ENCODE measurements around the gene KIF20B.
A peak's percentile ranks its signal among the peaks of the same experiment; 100 is the strongest.

The KIF20B gene

DNA sequence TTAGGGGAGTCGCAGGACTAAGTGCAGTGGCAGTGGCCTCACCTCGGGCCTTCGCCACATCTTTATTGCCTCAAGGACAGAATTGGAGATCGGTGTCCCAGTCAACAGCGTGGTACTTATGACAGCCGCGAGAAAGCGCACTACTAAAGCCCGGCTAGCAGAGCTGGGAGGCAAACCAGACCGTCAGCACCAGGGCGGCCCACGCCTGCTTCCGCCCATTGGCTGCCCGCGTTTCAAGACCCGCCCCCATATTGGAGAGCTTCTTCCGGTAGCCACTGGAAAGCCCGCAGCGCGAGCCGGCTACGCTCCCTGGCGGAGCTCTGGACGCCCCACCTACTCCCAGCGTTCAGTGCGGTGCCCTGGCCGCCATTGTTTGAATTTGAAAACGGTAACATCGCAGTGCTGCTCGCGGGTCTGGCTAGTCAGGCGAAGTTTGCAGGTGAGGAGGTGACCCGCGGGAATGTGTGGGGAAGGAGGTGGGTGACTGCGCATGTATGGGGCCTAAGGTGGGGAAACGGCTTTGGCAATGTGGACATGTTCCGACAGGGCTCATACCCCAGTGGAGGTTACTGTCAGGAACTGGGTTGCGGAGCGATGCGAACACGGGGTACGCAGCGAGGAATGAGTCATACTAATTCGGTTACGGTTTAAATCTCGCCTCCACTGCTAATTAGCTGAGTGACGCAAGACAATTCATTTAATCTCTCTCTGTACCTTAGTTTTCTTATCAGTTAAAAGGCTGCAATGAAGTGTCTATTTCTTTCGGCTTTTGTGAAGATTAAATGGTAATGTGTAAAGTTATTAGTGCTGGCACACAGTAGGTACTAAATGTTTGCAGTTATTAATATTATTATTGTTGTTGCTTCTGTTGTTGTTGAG, at the start of gene KIF20B:
Gene KIF20B (plus strand): TSS at position 349 of the 879 bp plus-strand sequence. CDS start 3,705 bp downstream, outside the sequence.
- peak; percentile 94 for DNase-seq

- no peak for DNase-seq
Measured at GRCh38 chr10:89651916-89652573, 49.3 kb upstream of the KIF20B start.

- DNase-seq: no peak
Measured at GRCh38 chr10:89652806-89653370, 48.5 kb upstream of the KIF20B start.

GRCh38 chr10:89653410-89653869, 48.0 kb upstream of the KIF20B start:
- no peak for DNase-seq

DNA sequence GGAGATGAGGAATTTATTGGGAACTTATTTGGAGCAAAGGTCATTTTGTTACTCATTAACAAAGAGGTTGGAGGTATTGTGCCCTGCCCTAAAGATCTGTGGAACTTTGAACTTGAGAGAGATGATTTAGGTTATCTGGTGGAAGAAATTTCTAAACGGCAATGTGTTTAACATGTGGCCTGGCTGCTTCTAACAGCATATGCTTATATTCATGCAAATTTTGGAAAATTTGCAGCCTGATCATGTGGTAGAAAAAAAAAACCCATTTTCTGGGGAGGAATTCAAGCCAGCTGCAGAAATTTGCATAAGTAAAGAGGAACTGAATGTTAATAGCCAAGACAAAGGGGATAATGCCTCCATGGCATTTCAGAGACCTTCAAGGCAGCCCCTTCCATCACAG, 45.7 kb upstream of the KIF20B start:
- no peak for DNase-seq

- DNase-seq: no peak
Measured at GRCh38 chr10:89657302-89657701, 44.1 kb upstream of the KIF20B start.

- no peak for DNase-seq
Measured at GRCh38 chr10:89659143-89660131, 42.0 kb upstream of the KIF20B start.

DNA sequence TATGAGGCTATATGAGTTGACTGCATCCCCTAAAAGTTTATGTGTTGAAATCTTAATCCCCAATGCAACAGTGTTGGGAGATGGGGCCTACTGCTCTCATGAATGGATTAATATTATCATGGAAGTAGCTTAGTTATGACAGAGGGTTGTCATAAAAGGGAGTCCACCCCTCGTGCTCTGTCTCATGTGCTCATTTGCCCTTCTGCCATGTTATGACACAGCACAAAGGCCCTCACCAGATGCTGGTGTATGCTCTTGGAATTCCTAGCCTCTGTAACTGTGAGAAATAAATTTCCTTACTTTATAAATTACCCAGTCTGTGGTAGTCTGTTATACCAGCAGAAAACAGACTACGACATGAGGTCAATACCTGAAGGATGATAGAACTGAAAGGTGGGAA, 38.8 kb upstream of the KIF20B start:
- no peak for DNase-seq

GRCh38 chr10:89663144-89663543, 38.2 kb upstream of the KIF20B start:
- no peak for DNase-seq

- no peak for DNase-seq
Measured at GRCh38 chr10:89664203-89664602, 37.2 kb upstream of the KIF20B start.

- no peak for DNase-seq
Measured at GRCh38 chr10:89665302-89665701, 36.1 kb upstream of the KIF20B start.

DNA sequence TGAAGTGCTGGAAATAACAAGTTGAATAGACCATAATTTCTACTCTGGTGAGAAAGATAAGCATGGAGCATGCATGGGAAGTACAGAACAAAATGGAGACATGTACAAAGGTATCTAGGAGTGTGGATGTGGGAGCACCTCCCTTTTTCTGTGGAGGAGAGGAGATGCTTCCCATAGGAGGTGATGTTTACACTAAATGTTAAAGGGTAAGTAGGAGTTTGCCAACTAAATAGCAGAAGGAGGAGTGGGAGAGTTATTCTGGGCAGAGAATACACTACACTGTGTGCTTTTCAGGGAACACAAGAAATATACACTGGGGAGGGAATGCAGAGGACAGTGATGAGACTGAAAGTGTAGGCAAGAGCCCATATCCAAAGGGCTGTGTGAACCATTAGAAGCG, 35.3 kb upstream of the KIF20B start:
- no peak for DNase-seq

DNA sequence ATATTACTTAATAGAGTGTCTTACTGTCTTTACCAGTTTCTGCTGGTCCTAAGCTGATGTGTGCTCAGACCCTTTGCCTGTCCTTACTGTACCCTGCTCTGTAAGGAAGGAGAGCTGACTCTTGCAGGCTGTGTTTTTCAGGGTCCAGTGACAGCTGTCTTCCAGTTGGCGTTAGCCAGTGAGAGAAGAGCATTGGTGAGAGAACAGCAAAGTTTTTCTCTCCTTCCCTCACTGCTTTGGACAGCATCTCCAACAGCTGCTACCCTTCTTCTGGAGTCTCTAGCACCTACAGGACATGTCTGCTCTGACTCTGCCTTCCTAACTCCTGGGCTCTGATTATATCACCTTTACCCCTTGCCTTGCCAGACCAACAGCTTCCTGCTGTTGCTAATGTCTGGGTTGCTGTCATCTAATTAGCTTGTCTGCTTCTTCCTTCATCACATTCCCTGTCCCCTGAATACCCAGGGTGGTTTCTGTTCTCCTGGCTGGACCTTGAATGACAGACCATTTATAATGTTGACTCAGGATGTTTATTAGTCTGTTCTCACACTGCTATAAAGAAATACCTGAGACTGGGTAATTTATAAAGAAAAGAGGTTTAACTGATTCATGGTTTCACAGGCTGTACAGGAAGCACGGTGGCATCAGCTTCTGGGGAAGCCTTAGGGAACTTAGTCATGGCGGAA, 32.9 kb upstream of the KIF20B start:
- no peak for DNase-seq

DNA sequence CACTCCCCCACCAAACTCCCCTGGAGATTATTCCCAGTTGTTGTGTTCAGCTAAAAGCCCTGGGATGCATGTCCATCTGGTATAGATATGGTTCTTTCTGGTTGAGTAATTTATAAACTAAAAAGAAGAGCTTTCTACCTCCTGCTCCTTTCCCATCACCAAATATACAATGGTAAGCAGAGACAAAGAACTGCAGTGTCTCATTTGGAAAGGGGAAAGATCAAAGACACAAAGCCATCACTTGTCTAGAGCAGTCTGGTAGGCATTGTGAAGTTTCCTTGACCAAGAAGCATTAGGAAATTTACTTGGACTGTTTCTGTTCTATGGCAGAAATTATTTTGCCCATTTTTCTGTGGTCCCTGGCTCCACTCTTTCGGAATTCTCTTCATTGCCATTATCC, 31.4 kb upstream of the KIF20B start:
- DNase-seq: peak; percentile 10

- peak; percentile 26 for DNase-seq
Measured at GRCh38 chr10:89670926-89671325, 30.5 kb upstream of the KIF20B start.

GRCh38 chr10:89677341-89677740, 24.0 kb upstream of the KIF20B start:
- no peak for DNase-seq

DNA sequence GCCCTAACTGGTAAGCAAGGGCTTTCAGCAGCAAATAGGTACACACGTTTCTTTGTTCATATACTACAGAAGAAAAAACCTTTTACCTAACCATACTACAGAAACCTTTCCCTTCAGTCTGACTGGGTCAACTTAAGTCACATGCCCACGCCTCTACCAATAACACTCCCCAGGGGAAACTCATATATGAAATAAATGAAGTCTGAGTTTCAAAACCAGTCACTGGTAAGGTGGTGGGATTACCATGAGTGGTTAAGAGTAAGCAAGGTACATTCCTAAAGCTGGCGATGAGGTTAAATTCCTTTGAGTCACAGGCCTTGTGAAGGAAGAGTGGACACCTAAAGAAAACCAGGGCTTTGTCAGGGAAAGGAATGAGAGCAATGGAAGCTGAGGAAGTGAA, 21.4 kb upstream of the KIF20B start:
- no peak for DNase-seq

DNA sequence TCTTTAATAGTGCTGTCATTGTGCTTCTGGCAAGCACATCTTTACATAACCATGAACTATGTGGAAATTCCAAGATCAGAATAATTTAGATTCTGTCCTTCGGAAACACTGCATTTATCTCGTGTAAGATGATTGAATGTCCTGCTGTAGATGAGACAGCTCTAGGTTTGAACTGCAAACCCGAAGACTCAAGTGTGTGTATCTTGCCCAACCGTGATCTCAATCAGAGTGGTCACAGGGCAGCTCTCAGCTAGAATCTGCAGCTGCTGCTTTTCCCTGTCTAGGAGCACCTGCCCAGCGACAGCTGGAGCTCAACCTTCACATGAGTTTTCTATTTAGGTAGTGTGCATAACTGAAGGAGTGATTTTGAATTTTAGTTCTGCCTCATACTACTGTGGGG, 17.5 kb upstream of the KIF20B start:
- DNase-seq: no peak

DNA sequence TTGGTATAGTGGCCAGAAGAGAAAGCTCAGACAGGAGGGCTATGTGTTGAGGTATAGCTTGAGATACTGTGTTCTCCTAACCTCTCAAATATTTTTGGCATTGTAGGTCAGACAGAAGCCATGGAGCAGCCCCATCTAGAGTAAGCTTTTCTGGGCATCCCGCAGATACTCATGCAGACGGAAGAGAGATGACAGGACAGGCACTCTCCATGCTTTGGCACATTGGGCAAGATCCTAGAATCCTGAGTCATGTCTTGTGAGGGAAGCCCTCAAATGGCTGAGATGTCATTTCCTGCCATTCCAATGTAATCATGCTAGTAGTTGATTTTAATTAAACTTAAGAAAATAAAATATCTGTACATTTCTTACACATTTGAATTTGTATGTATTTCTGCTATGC, 16.8 kb upstream of the KIF20B start:
- no peak for DNase-seq

DNA sequence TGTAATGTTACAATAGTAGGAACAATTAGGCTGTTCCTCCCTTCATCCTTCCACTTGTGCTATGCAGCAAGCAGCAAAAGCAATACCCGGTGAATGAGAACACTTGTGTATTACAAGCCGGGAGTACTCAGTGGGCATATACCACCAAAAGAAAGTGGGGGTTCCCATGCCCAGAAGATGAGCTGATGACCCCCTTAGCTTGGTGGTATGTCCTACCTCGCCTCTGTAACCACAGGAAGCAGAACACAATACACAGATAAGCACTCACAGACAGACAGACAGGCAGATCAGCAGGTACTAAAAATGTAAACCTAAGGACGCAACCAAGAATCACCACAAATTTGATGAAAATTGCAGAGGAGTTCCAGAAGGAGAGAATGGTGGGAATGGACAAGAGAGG, 15.5 kb upstream of the KIF20B start:
- no peak for DNase-seq

DNA sequence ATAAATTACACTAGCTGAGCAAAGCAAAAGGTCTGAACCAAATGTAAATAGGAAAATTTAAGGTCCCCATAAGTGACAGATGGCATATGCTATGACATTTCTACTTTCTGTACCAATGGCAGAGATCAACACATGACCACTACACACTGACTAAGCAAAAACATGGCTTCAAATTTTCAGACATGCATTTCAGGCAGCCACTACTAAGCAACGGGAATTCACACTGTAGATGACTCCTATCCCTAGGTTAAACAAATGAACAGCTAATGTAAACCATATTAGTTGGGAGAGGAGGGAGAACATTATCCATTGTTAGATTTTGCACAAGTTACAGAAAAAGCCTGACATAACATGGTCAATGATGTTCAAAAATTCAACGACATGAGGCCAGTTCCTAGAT, 11.4 kb upstream of the KIF20B start:
- DNase-seq: no peak

GRCh38 chr10:89692416-89692815, 9.0 kb upstream of the KIF20B start:
- no peak for DNase-seq

Measured in NCI-H1694 treated with DMSO at 0.1 percent for 48 hours (cell line).